ENCODE measurements around the gene NFIA. TPM values are rescaled to one million over a fixed set of nuclear protein-coding genes. Genes with fewer than 3 reads are reported as not detected.

NFIA gene
- total and polyA plus RNA-seq, 9 of the 15 experiments (the other 6 are each of a cell fraction or from before 2014, with no cell fraction given), result 5.3 to 24.9 (median 9.8) TPM

- TF ChIP-seq, protein P1, sequence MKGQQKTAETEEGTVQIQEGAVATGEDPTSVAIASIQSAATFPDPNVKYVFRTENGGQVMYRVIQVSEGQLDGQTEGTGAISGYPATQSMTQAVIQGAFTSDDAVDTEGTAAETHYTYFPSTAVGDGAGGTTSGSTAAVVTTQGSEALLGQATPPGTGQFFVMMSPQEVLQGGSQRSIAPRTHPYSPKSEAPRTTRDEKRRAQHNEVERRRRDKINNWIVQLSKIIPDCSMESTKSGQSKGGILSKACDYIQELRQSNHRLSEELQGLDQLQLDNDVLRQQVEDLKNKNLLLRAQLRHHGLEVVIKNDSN (CRISPR knock-in tag; IDR thresholded peaks at IDR 0.05), result no peak
- TF ChIP-seq ZNF551 (CRISPR knock-in tag; IDR thresholded peaks at IDR 0.05), result no peak
- no peak for TF ChIP-seq ZNF583 (CRISPR knock-in tag; IDR thresholded peaks at IDR 0.05)
- TF ChIP-seq, protein P2, sequence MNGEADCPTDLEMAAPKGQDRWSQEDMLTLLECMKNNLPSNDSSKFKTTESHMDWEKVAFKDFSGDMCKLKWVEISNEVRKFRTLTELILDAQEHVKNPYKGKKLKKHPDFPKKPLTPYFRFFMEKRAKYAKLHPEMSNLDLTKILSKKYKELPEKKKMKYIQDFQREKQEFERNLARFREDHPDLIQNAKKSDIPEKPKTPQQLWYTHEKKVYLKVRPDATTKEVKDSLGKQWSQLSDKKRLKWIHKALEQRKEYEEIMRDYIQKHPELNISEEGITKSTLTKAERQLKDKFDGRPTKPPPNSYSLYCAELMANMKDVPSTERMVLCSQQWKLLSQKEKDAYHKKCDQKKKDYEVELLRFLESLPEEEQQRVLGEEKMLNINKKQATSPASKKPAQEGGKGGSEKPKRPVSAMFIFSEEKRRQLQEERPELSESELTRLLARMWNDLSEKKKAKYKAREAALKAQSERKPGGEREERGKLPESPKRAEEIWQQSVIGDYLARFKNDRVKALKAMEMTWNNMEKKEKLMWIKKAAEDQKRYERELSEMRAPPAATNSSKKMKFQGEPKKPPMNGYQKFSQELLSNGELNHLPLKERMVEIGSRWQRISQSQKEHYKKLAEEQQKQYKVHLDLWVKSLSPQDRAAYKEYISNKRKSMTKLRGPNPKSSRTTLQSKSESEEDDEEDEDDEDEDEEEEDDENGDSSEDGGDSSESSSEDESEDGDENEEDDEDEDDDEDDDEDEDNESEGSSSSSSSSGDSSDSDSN (IDR thresholded peaks at IDR 0.05; ENCODE audit: borderline replicate concordance in 1 of 2, low read depth in 2 of 2, low read length in 2 of 2), result no peak
- TF ChIP-seq, protein P3, sequence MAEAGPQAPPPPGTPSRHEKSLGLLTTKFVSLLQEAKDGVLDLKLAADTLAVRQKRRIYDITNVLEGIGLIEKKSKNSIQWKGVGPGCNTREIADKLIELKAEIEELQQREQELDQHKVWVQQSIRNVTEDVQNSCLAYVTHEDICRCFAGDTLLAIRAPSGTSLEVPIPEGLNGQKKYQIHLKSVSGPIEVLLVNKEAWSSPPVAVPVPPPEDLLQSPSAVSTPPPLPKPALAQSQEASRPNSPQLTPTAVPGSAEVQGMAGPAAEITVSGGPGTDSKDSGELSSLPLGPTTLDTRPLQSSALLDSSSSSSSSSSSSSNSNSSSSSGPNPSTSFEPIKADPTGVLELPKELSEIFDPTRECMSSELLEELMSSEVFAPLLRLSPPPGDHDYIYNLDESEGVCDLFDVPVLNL (CRISPR knock-in tag; IDR thresholded peaks at IDR 0.05; ENCODE audit: low read depth), result no peak
- TF ChIP-seq TAF7 (tag; IDR thresholded peaks at IDR 0.05), result no peak
- no peak for TF ChIP-seq RFX1 (IDR thresholded peaks at IDR 0.05)
- TF ChIP-seq EP400 (IDR thresholded peaks at IDR 0.05), result peak; percentile 59
- peak; percentile 74 for TF ChIP-seq ETV1 (tag; conservative IDR thresholded peaks at IDR 0.05; ENCODE audit: low read depth)
- TF ChIP-seq CHD2 (IDR thresholded peaks at IDR 0.05; ENCODE audit: low read depth, low read length), result no peak
- TF ChIP-seq MCM7 (IDR thresholded peaks at IDR 0.05), result no peak
- TF ChIP-seq ESRRB (CRISPR knock-in tag; IDR thresholded peaks at IDR 0.05; ENCODE audit: borderline replicate concordance), result no peak
- 0 out of 4 replicates have a peak, but pooled peaks of 1 of the 2 experiments have one; percentile 40 for TF ChIP-seq KDM1A (IDR thresholded peaks at IDR 0.05)
- no peak for TF ChIP-seq MTF1 (CRISPR knock-in tag; IDR thresholded peaks at IDR 0.05; ENCODE audit: borderline replicate concordance)
- TF ChIP-seq ZNF311 (CRISPR knock-in tag; IDR thresholded peaks at IDR 0.05), result no peak
- TF ChIP-seq RBM39 (optimal IDR thresholded peaks at IDR 0.05; ENCODE audit: low read depth, low read length), result no peak
- TF ChIP-seq NUFIP1 (IDR thresholded peaks at IDR 0.05; ENCODE audit: partially characterized antibody), result no peak
- peak; percentile 78 for TF ChIP-seq MAFF (IDR thresholded peaks at IDR 0.05; ENCODE audit: low read length)
- no peak for TF ChIP-seq ZNF408 (CRISPR knock-in tag; IDR thresholded peaks at IDR 0.05; ENCODE audit: low read depth)
- TF ChIP-seq TARDBP (IDR thresholded peaks at IDR 0.05), result no peak
- TF ChIP-seq TOE1 (IDR thresholded peaks at IDR 0.05; ENCODE audit: borderline replicate concordance), result no peak; the same call in 1 of the 2 replicates
- TF ChIP-seq TOE1 (CRISPR knock-in tag; IDR thresholded peaks at IDR 0.05; ENCODE audit: borderline replicate concordance, low read depth), result no peak
- TF ChIP-seq, protein P4, sequence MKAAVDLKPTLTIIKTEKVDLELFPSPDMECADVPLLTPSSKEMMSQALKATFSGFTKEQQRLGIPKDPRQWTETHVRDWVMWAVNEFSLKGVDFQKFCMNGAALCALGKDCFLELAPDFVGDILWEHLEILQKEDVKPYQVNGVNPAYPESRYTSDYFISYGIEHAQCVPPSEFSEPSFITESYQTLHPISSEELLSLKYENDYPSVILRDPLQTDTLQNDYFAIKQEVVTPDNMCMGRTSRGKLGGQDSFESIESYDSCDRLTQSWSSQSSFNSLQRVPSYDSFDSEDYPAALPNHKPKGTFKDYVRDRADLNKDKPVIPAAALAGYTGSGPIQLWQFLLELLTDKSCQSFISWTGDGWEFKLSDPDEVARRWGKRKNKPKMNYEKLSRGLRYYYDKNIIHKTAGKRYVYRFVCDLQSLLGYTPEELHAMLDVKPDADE (conservative IDR thresholded peaks at IDR 0.05; ENCODE audit: control insufficient read depth, low read depth, low read length), result no peak
- peak; percentile 80 for TF ChIP-seq HMBOX1 (IDR thresholded peaks at IDR 0.05)
Observed at GRCh38 chr1:61141288-61142042, 59.1 kb downstream of the NFIA start (continued).
